PFSK-1 (cell line): ENCODE measurements around the gene MPDZ.

Source experiments
- SIN3A ChIP-seq: IDR thresholded peaks from 2 replicates; pipeline ENCODE4 v1.6.1; 2012; ENCODE audit warnings: mild to moderate bottlenecking, low read length, moderate library complexity, borderline replicate concordance; ENCODE audit not compliant: insufficient read depth
- TAF1 ChIP-seq: IDR thresholded peaks from 2 replicates; pipeline ENCODE4 v1.6.1; 2012; ENCODE audit warnings: low read length, control low read depth, borderline replicate concordance; ENCODE audit not compliant: insufficient read depth

- TF ChIP-seq SIN3A: no peak
- no peak for TF ChIP-seq TAF1
Observed at GRCh38 chr9:13146840-13147239, 132.7 kb downstream of the MPDZ start.
